K562 (cell line): Measurements from ENCODE around the gene ALG9. TPM values are rescaled to one million over a fixed set of nuclear protein-coding genes. Genes with fewer than 3 reads are reported as not detected.

Experiments
- AFF4 ChIP-seq: sonication (generic); formaldehyde crosslinking; IDR thresholded peaks from 2 replicates; pipeline ENCODE4 v1.8.0; 2023; ENCODE audit warnings: mild to moderate bottlenecking, missing genetic modification reagents
- CEBPG ChIP-seq, 3 experiments: fragments of 200-800 bp in 1 of 3; sonication (Bioruptor generic) in 1 of 3; sonication (generic) in 1 of 3; formaldehyde crosslinking in 1 of 3; IDR thresholded peaks in 2 of 3; conservative IDR thresholded peaks in 1 of 3; 2 replicates each; pipeline versions ENCODE4 v1.6.1 to v1.8.0; 2016 to 2022; ENCODE audit warnings: missing compliant biosample characterization in 2 of 3, missing genetic modification characterization in 2 of 3, mild to moderate bottlenecking in 1 of 3, missing genetic modification reagents in 1 of 3
- CTBP1 ChIP-seq: fragments of 450-650 bp; IDR thresholded peaks from 2 replicates; pipeline ENCODE4 v1.6.1; 2016; ENCODE audit warnings: borderline replicate concordance
- CTCFL ChIP-seq: IDR thresholded peaks from 2 replicates; pipeline ENCODE4 v1.6.1; 2011; ENCODE audit warnings: borderline replicate concordance, low read depth, mild to moderate bottlenecking, moderate library complexity, low read length; ENCODE audit not compliant: insufficient read depth, poor library complexity, severe bottlenecking
- DDX20 ChIP-seq: fragments of 450-650 bp; IDR thresholded peaks from 2 replicates; pipeline ENCODE4 v1.6.1; 2016; ENCODE audit warnings: missing genetic modification characterization, low read depth, mild to moderate bottlenecking, missing compliant biosample characterization, moderate library complexity
- EP300 ChIP-seq: IDR thresholded peaks from 2 replicates; pipeline ENCODE4 v1.6.1; 2012; ENCODE audit warnings: low read length, improper control_type of control experiment
- HLTF ChIP-seq: fragments of 450-650 bp; IDR thresholded peaks from 2 replicates; pipeline ENCODE4 v1.6.1; 2016
- MAZ ChIP-seq, 2 experiments: fragments of 450-650 bp in 1 of 2; sonication (generic) in 1 of 2; formaldehyde crosslinking; IDR thresholded peaks in 1 of 2; conservative IDR thresholded peaks in 1 of 2; 2 replicates each; pipeline versions ENCODE4 v1.4.0 to v1.5.0; 2020; ENCODE audit warnings: mild to moderate bottlenecking in 1 of 2, missing genetic modification reagents in 1 of 2
- MBD2 ChIP-seq: sonication (generic); IDR thresholded peaks from 2 replicates; pipeline ENCODE4 v1.6.1; 2016; ENCODE audit warnings: low read depth, borderline replicate concordance
- MNT ChIP-seq, 2 experiments: fragments of 450-650 bp; conservative IDR thresholded peaks; 2 replicates each; pipeline ENCODE4 v1.6.1; 2017; ENCODE audit warnings: mild to moderate bottlenecking in 2 of 2, moderate library complexity in 2 of 2
- TCF7L2 ChIP-seq: fragments of 150-350 bp; IDR thresholded peaks from 2 replicates; pipeline ENCODE4 v1.6.1; 2016; ENCODE audit warnings: low read depth, mild to moderate bottlenecking, low read length, moderate library complexity
- TEAD4 ChIP-seq, 2 experiments: sonication (generic) in 1 of 2; formaldehyde crosslinking in 1 of 2; IDR thresholded peaks; 2 replicates each; pipeline versions ENCODE4 v1.6.1 to v1.8.0; 2012 to 2022; ENCODE audit warnings: borderline replicate concordance in 1 of 2, inconsistent platforms in 1 of 2, low read length in 1 of 2, mild to moderate bottlenecking in 1 of 2, missing genetic modification reagents in 1 of 2
- ZNF280B ChIP-seq: fragments of 250-450 bp; sonication (Bioruptor Pico); IDR thresholded peaks from 2 replicates; pipeline ENCODE4 v1.5.1; 2021; ENCODE audit warnings: mild to moderate bottlenecking
- ZNF347 ChIP-seq: fragments of 450-650 bp; formaldehyde crosslinking; IDR thresholded peaks from 2 replicates; pipeline ENCODE4 v1.4.0; 2020; ENCODE audit warnings: low read depth, mild to moderate bottlenecking, moderate library complexity
- ZNF384 ChIP-seq: IDR thresholded peaks from 2 replicates; pipeline ENCODE4 v1.6.1; 2012; ENCODE audit warnings: low read depth, low read length, improper control_type of control experiment
- ZNF717 ChIP-seq: fragments of 250-450 bp; sonication (Bioruptor Pico); IDR thresholded peaks from 2 replicates; pipeline ENCODE4 v1.5.0; 2021
- ZNF76 ChIP-seq: fragments of 250-450 bp; sonication (Bioruptor Pico); IDR thresholded peaks from 2 replicates; pipeline ENCODE4 v1.4.0; 2020; ENCODE audit warnings: mild to moderate bottlenecking, moderate library complexity, borderline replicate concordance
- polyA plus RNA-seq, 8 experiments: library from polyadenylated mRNA; depleted of rRNA in 4 of 8; stranded (reverse) in 5 of 8; unstranded in 3 of 8; fragments of >200 nt; fragmentation: Nextera tagmentation in 2 of 8; fragmentation: Illumina TruSeq in 1 of 8; extraction: Ambion mirVana in 2 of 8; extraction: Trizol in 1 of 8; gene quantifications; 2 replicates each; pipeline versions ENCODE4 v1.2.1 to v1.2.3, GENCODE V29; 2011 to 2014; ENCODE audit warnings: inconsistent platforms in 1 of 8, missing spikeins in 1 of 8
- total RNA-seq, 7 experiments: library from RNA; depleted of rRNA in 6 of 7; stranded (reverse); fragments of >200 nt in 6 of 7; fragmentation: Illumina TruSeq in 2 of 7; extraction: Trizol in 2 of 7; gene quantifications; 2 replicates each; pipeline versions ENCODE4 v1.2.1 to v1.2.3, GENCODE V29; 2011 to 2021; ENCODE audit warnings: low replicate concordance in 1 of 7

The ALG9 gene
- total and polyA plus RNA-seq, 9 of the 15 experiments (the other 6 are each of a cell fraction or from before 2014, with no cell fraction given) = 11.5 to 40.5 (median 24.9) TPM

DNA sequence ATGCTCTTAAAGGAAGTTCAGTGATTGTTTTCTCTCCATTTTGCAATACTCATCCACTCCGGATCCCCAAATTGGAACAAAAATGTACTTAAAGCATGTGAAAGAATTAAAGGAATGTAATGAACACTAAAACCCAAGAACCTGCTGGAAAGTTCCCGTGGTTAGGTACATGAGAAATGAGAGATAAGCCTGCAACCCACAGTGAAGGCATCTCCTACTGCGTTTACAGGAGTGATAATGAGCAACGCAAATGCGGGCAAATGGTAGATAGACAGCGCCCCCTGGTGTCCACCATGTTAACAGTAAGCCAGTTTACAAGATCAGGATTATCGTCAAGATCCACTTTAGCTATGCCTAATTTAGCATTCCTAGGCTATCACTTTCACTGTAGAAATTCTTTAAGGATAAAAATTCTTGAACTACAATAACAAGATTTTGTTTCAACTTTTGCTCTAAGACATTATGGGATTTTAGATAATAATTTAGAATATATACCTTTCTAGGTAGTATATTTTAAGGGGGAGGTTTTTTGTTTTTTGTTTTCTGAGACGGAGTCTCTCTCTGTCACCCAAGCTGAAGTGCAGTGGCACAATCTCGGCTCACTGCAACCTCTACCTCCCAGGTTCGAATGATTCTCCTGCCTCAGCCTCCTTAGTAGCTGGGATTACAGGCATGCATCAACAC lies 29.9 kb downstream of the ALG9 start (continued):
- TF ChIP-seq ZNF76 (CRISPR knock-in tag) = no peak
- TF ChIP-seq ZNF717 (CRISPR knock-in tag) = no peak
- TF ChIP-seq TCF7L2 = no peak
- peak; percentile 57 for TF ChIP-seq TEAD4 (IDR thresholded peaks at IDR 0.05; ENCODE audit: low read length)
- TF ChIP-seq TEAD4 (CRISPR knock-in tag; IDR thresholded peaks at IDR 0.05; ENCODE audit: borderline replicate concordance) = no peak
- peak; percentile 26 for TF ChIP-seq CTCFL
- no peak for TF ChIP-seq CEBPG (CRISPR knock-in tag; IDR thresholded peaks at IDR 0.05)
- 0 out of 4 replicates have a peak, but pooled peaks of 1 of the 2 experiments have one; percentile 23 for TF ChIP-seq CEBPG (tag; conservative IDR thresholded peaks at IDR 0.05 in 1 of 2, IDR thresholded peaks at IDR 0.05 in 1 of 2)
- TF ChIP-seq ZNF384 = no peak
- no peak for TF ChIP-seq DDX20 (tag)
- peak; percentile 64; the same call in 1 of the 2 replicates for TF ChIP-seq CTBP1
- 0 out of 4 replicates have a peak, but pooled peaks of 1 of the 2 experiments have one; percentile 22 for TF ChIP-seq MAZ (CRISPR knock-in tag; conservative IDR thresholded peaks at IDR 0.05 in 1 of 2, IDR thresholded peaks at IDR 0.05 in 1 of 2)
- TF ChIP-seq ZNF347 (CRISPR knock-in tag) = no peak
- TF ChIP-seq MBD2 = no peak
- no peak for TF ChIP-seq ZNF280B
- peak; percentile 30 for TF ChIP-seq EP300
- no peak for TF ChIP-seq MNT (conservative IDR thresholded peaks at IDR 0.05)
- no peak for TF ChIP-seq AFF4 (CRISPR knock-in tag)
- no peak for TF ChIP-seq HLTF
